Measurements from ENCODE around the gene MZT2A. TPM values are rescaled to one million over a fixed set of nuclear protein-coding genes. Genes with fewer than 3 reads are reported as not detected.
A peak's percentile ranks its signal among the peaks of the same experiment; 100 is the strongest.
"Not testable (repeated sequence)": the region's sequence is repeated elsewhere in the genome, so short reads cannot be mapped to it uniquely, and the experiment has no call there.

Gene MZT2A, protein sequence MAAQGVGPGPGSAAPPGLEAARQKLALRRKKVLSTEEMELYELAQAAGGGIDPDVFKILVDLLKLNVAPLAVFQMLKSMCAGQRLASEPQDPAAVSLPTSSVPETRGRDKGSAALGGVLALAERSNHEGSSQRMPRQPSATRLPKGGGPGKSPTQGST
- total RNA-seq (10 to 100 TPM; 43.4 to 59.8 TPM), polyA plus RNA-seq (ENCODE audit: insufficient read length in 6 of 6) (10 to 100 TPM; 32.2 to 67.5 (median 45.1) TPM)
- long read RNA-seq, donor 1, transcript MZT2A-201 (3 exons, 624 nt), result major isoform, 72 of 95 reads
- long read RNA-seq, donor 1, partial matches to known transcripts, result 15 of 95 reads
- long read RNA-seq, donor 1, other reads (novel, unspliced or antisense), result 5 of 95 reads
- long read RNA-seq, donor 2, transcript MZT2A-201 (3 exons, 624 nt), result major isoform, 40 of 69 reads
- long read RNA-seq, donor 2, transcript MZT2A-204 (4 exons, 980 nt), result minor isoform, 7 of 69 reads
- long read RNA-seq, donor 2, partial matches to known transcripts, result 21 of 69 reads
- long read RNA-seq, donor 2, other reads (novel, unspliced or antisense), result 0 of 69 reads
- long read RNA-seq, donor 3, transcript MZT2A-201 (3 exons, 624 nt), result major isoform, 55 of 65 reads
- long read RNA-seq, donor 3, partial matches to known transcripts, result 7 of 65 reads
- long read RNA-seq, donor 3, other reads (novel, unspliced or antisense), result 0 of 65 reads
- long read RNA-seq, donor 4, transcript MZT2A-201 (3 exons, 624 nt), result major isoform, 19 of 31 reads
- long read RNA-seq, donor 4, partial matches to known transcripts, result 8 of 31 reads
- long read RNA-seq, donor 4, other reads (novel, unspliced or antisense), result 4 of 31 reads
- long read RNA-seq, donor 5, transcript MZT2A-201 (3 exons, 624 nt), result major isoform, 56 of 73 reads
- long read RNA-seq, donor 5, partial matches to known transcripts, result 13 of 73 reads
- long read RNA-seq, donor 5, other reads (novel, unspliced or antisense), result 0 of 73 reads
- long read RNA-seq, donor 6, transcript MZT2A-201 (3 exons, 624 nt), result major isoform, 31 of 54 reads
- long read RNA-seq, donor 6, partial matches to known transcripts, result 16 of 54 reads
- long read RNA-seq, donor 6, other reads (novel, unspliced or antisense), result 0 of 54 reads
- long read RNA-seq, donor 7, transcript MZT2A-201 (3 exons, 624 nt), result major isoform, 21 of 29 reads
- long read RNA-seq, donor 7, partial matches to known transcripts, result 7 of 29 reads
- long read RNA-seq, donor 7, other reads (novel, unspliced or antisense), result 0 of 29 reads
- long read RNA-seq, donor 8, transcript MZT2A-201 (3 exons, 624 nt), result major isoform, 34 of 94 reads
- long read RNA-seq, donor 8, partial matches to known transcripts, result 58 of 94 reads
- long read RNA-seq, donor 8, other reads (novel, unspliced or antisense), result 0 of 94 reads
- long read RNA-seq, donor 9, result 0 reads
- long read RNA-seq, donor 10, transcript MZT2A-201 (3 exons, 624 nt), result major isoform, 49 of 71 reads
- long read RNA-seq, donor 10, transcript MZT2A-204 (4 exons, 980 nt), result minor isoform, 12 of 71 reads
- long read RNA-seq, donor 10, partial matches to known transcripts, result 4 of 71 reads
- long read RNA-seq, donor 10, other reads (novel, unspliced or antisense), result 6 of 71 reads
- long read RNA-seq, donor 11, transcript MZT2A-201 (3 exons, 624 nt), result major isoform, 101 of 231 reads
- long read RNA-seq, donor 11, partial matches to known transcripts, result 129 of 231 reads
- long read RNA-seq, donor 11, other reads (novel, unspliced or antisense), result 0 of 231 reads
- long read RNA-seq, donor 12, transcript MZT2A-201 (3 exons, 624 nt), result major isoform, 30 of 96 reads
- long read RNA-seq, donor 12, partial matches to known transcripts, result 64 of 96 reads
- long read RNA-seq, donor 12, other reads (novel, unspliced or antisense), result 0 of 96 reads

DNA sequence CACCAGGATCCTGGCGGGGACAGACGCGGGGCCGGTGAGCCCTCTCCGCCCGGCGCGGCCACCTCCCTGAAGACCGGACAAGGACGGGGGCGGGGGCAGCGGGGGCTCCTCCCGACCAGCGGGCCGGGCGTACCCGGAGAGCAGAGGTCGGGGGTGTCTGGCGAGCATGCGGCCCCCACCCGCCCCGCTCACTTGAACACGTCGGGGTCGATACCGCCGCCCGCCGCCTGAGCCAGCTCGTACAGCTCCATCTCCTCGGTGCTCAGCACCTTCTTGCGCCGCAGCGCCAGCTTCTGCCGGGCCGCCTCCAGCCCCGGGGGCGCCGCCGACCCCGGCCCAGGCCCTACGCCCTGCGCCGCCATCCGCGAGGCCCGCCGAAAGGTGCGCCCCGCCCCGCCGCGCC lies at the start of gene MZT2A:
TSS of gene MZT2A (minus strand) at position 383 of the 403 bp plus-strand sequence. CDS start at position 362, 21 bp downstream.
- DNase-seq; H3K27me3 ChIP-seq; H3K9me3 ChIP-seq; H3K36me3 ChIP-seq; intact Hi-C loops (cut with DNase I); ATAC-seq: not testable (repeated sequence)
- H3K27ac ChIP-seq, result peak within 1 kb of the TSS; percentile 86 to 87
- H3K4me1 ChIP-seq, result peaks cover 16 to 28% of the 10 kb centered on the region in 2 donors
- peak within 1 kb of the TSS; percentile 70 to 75 for H3K4me3 ChIP-seq

DNA sequence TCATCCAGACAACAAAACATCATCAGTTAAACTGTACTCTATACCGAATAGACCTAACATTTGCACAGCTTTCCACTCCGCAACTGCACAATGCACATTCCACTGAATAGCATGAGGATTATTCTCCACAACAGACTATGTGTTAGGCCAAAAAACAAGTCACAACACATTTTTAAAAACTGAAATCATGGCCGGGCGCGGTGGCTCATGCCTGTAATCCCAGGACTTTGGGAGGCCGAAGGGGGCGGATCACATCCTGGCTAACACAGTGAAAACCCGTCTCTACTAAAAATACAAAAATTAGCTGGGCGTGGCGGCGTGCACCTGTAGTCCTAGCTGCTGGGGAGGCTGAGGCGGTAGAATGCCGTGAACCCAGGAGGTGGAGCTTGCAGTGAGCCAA lies 46.7 kb upstream of the MZT2A start:
- H3K27me3 ChIP-seq; intact Hi-C loops (cut with DNase I); H3K4me1 ChIP-seq; H3K4me3 ChIP-seq; H3K9me3 ChIP-seq; ATAC-seq; H3K27ac ChIP-seq; H3K36me3 ChIP-seq: not testable (repeated sequence)
- DNase-seq, result peak in 1 of 4 donors; percentile 23

DNA sequence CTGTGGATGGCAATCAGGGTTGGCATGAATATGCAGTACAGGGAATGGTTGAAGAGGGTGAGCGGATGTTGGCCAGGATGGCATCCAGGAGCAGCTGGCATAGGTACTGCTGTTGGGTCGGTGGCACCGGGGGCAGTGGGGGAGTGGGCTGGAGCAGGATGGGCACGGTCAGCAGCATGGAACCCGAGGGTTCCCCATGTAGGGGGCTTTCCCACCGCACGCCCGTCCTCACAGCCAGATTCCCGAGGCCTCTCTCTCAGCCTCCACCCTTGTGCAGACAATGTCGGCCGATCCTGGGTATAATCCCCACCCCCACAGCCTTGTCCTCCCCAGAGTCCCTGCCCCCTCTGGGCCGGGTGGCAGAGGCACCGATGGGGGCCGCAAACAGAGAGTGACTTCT lies 44.6 kb upstream of the MZT2A start:
- H3K27me3 ChIP-seq; H3K36me3 ChIP-seq; H3K4me1 ChIP-seq; H3K9me3 ChIP-seq; ATAC-seq; intact Hi-C loops (cut with DNase I); H3K4me3 ChIP-seq; H3K27ac ChIP-seq: not testable (repeated sequence)
- peak in 1 of 4 donors; percentile 56 for DNase-seq

DNA sequence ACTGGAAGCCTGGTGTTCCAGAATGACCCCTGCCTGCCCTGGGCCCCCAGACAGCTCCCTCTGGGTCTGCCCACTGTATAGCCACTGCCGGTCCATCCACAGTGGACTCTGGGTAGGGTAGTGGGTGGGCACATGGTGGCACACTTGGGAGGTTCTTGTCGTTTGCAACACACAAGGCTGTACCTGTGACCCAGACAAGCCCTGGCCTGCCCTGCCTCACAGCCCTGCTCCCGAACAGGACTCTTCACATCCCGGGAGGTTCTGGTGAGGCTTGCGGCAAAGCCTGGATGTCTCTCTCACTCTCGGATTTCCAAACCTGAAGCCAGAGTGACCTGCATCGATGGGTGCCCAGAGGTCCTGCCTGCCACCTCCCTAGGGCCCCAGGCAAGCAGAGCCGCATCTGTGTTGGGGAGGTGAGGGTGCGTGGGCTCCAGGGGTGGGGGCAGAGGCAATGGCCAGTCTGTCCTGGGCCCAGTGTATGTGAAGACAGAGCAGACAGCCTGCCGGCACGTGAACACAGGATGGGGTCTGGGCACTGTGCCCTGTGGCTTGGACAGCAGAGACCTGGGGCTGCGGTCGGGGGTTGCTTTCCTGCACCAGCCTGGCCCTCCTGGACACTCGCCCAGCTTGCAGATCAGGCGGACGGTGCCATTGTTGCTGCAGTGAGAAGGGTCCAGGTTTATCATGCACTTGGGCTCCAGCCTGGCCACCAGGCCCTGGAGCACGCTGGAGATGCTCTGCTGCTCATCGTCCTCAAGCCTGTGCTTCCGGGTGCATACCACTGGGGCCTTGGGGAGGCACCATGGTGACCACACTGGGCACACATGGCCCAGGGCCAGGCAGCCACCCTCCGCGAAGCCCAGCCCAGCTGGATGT lies 44.0 kb upstream of the MZT2A start:
- H3K27ac ChIP-seq, H3K27me3 ChIP-seq: not testable (repeated sequence)

DNA sequence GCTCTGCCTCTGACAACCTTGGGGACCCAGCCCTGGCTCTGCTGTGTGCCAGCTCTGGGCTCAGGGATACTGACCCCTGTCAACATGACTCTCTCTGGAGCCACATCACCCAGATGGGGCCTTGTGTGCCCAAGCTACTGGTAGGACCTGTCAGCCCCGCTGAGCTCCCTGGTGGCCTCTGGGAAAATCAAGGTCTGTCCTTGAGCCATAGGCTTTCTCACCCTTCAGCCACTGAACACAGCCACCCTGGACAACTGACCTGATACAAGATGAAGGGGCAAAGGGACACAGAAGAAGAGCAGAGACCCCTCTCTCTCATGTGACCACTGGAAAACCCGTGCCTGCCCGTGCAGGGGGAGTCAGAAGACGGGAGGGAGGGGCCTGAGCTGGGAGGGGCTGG lies 43.3 kb upstream of the MZT2A start:
- Histone ChIP-seq H3K9me3 (no peaks in the 10 kb centered on the region), H3K36me3 (no peaks in the 10 kb centered on the region), H3K4me3 (no peak overlapping the region), H3K4me1 (no peaks in the 10 kb centered on the region), H3K27me3 (no peaks in the 10 kb centered on the region), H3K27ac (no peak overlapping the region)
- intact Hi-C loops (cut with DNase I), result no loop called here
- no peak for ATAC-seq
- TF ChIP-seq, protein P1, sequence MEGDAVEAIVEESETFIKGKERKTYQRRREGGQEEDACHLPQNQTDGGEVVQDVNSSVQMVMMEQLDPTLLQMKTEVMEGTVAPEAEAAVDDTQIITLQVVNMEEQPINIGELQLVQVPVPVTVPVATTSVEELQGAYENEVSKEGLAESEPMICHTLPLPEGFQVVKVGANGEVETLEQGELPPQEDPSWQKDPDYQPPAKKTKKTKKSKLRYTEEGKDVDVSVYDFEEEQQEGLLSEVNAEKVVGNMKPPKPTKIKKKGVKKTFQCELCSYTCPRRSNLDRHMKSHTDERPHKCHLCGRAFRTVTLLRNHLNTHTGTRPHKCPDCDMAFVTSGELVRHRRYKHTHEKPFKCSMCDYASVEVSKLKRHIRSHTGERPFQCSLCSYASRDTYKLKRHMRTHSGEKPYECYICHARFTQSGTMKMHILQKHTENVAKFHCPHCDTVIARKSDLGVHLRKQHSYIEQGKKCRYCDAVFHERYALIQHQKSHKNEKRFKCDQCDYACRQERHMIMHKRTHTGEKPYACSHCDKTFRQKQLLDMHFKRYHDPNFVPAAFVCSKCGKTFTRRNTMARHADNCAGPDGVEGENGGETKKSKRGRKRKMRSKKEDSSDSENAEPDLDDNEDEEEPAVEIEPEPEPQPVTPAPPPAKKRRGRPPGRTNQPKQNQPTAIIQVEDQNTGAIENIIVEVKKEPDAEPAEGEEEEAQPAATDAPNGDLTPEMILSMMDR (IDR thresholded peaks at IDR 0.05), result no peak
- peak in 1 of 4 donors; percentile 35 for DNase-seq

More for the DNA sequence above, 44.0 kb upstream of the MZT2A start:
- H3K9me3 ChIP-seq; intact Hi-C loops (cut with DNase I); H3K4me1 ChIP-seq; H3K36me3 ChIP-seq; ATAC-seq; H3K4me3 ChIP-seq: not testable (repeated sequence)
- DNase-seq, result peak in 1 of 4 donors; percentile 52

DNA sequence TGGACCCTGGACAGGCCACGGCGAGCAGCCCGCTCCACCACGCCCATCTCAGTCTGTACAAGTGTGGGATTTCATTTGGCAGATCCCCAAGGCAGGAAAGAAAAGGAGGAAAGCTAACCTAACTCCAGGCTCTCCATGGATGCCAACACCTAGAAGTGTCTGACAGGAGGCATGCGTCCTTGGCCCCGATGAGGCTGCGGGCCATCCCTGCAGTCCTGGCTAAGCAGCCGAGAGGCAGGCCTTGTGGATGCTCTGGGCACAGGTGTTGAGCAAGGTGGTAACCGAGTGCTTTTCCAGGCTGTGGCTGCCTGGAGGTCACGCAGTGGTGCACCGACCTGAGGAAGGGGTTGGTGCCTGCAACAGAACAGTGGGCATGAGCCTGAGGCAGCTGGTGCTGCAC lies 42.8 kb upstream of the MZT2A start:
- intact Hi-C loops (cut with DNase I); H3K9me3 ChIP-seq; H3K4me1 ChIP-seq; ATAC-seq; H3K36me3 ChIP-seq; H3K4me3 ChIP-seq; H3K27me3 ChIP-seq; H3K27ac ChIP-seq: not testable (repeated sequence)
- peak in 1 of 4 donors; percentile 5 for DNase-seq

DNA sequence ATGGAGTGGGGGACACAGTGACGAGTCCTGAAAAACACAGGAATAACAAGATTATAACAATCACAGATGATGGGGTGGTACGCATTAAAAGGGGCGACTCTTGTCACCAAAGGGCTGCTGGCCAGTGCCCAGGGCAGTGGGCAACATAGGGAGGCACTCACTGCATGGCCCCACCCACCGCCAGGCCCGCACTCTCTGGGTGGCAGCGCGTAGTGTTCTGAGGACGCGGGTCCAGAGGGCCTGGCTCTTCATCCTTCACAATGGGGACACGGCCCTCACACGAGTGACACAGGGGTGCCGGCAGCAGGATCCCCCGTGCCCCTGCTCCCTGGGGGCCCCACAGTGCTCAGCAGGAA lies 42.1 kb upstream of the MZT2A start:
- ATAC-seq; H3K27ac ChIP-seq; H3K4me3 ChIP-seq; H3K36me3 ChIP-seq; H3K9me3 ChIP-seq; H3K4me1 ChIP-seq; H3K27me3 ChIP-seq; intact Hi-C loops (cut with DNase I): not testable (repeated sequence)
- DNase-seq, result peak in 1 of 4 donors; percentile 31

DNA sequence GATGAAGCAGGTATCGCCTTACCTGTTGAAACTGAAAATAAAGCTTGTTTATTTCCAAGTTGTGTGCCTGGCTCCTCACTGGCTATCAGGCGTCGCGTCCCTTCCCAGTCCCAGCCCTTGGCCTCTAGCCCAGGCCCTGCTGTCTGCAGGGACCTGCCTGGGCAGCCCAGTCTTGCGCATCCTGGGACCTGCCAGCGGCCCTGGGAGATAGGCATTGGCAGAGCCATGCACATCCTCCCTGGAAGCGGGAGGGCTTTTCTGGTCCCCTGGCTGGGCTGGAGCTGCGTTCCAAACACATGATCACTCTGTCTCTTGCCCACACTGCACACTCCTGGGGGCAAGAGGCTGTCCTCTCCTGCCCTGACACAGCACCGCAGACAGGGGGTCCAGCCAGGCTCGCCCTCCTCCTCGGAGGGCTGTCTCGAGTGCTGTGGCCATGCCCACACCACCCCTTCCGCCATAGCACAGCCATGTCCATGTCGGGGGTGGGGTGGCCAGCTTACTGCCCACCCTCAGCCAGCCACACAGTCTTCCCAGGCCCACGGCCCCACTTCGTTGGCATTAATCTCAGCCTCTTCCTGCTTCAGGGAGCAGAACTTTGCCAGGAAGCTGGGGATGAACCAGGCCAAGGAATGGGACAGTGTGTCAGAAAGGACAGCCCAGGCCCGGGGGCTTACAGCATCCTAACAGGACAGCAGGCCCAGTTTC lies 41.6 kb upstream of the MZT2A start:
- peaks cover 0 to 14% of the 10 kb centered on the region in 2 donors for H3K27me3 ChIP-seq
- H3K4me1 ChIP-seq; H3K9me3 ChIP-seq; ATAC-seq; H3K27ac ChIP-seq; H3K36me3 ChIP-seq; intact Hi-C loops (cut with DNase I); H3K4me3 ChIP-seq: not testable (repeated sequence)
- DNase-seq, result peak in 1 of 4 donors; percentile 78

DNA sequence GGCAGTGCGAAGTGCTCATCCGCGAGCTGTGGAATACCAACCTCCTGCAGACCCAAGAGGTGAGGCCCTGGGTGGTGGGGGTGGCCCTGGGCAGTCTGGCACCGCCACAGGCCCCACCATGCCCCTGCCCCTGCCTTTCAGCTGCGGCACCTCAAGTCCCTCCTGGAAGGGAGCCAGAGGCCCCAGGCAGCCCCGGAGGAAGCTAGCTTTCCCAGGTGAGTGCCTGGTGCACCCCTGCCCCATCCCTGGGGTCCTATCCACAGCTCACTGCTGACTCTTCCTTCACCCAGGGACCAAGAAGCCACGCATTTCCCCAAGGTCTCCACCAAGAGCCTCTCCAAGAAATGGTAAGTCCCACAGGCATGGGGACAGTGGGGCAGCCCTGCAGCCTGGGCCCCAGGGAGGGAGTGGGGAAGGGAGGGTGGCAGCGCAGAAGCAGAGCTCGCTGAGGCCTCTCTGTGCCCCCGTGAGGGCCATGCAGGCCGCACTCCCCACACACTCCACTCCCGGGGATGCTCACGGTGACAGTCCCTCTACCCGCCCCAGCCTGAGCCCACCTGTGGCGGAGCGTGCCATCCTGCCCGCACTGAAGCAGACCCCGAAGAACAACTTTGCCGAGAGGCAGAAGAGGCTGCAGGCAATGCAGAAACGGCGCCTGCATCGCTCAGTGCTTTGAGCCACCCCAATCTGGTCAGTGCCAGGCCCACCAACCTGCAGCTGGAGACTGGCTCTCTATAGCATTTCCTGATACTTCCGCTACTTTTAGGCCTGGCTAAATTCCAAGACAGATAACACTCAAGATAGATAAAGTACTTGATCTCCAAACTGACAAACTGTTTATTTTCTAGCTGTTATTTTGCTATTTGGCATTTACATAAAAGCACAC lies 40.8 kb upstream of the MZT2A start:
- DNase-seq, result peak in 1 of 4 donors; percentile 56
- ATAC-seq; intact Hi-C loops (cut with DNase I): not testable (repeated sequence)

More for the DNA sequence above, 40.8 kb upstream of the MZT2A start:
- not testable (repeated sequence) for H3K36me3 ChIP-seq, H3K4me1 ChIP-seq, H3K27ac ChIP-seq, H3K4me3 ChIP-seq, H3K9me3 ChIP-seq
- H3K27me3 ChIP-seq, result peaks cover 0 to 22% of the 10 kb centered on the region in 2 donors

Measured in left lung (tissue), 14 donors.